ENCODE results near the gene TBC1D19.
"Not testable (repeated sequence)": the region's sequence is repeated elsewhere in the genome, so short reads cannot be mapped to it uniquely, and the experiment has no call there.

The TBC1D19 gene

GRCh38 chr4:26607776-26608175 lies 23.9 kb downstream of the TBC1D19 start:
- no peak for DNase-seq

GRCh38 chr4:26609391-26609790 lies 25.5 kb downstream of the TBC1D19 start:
- DNase-seq, result no peak

GRCh38 chr4:26609868-26610267 lies 26.0 kb downstream of the TBC1D19 start:
- DNase-seq, result no peak

DNA sequence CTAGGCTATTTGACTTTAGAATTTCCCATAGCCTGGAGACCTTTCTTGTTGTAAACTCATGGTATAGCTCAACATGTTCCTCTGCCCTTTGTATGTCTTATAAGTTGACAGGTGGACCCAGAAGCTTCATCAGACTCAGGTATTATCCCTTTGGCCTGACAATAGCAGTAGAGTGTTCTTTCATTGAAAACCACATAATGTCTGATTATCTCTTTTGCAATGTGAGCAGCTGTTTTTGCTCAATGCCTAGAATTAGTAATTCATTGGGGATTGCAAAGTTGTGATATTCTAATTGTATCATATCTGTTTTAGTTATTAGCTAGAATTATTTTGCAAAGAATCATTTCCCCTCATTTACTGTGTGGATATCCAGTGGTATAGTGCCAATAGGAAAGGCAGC lies 27.5 kb downstream of the TBC1D19 start:
- no peak for DNase-seq

DNA sequence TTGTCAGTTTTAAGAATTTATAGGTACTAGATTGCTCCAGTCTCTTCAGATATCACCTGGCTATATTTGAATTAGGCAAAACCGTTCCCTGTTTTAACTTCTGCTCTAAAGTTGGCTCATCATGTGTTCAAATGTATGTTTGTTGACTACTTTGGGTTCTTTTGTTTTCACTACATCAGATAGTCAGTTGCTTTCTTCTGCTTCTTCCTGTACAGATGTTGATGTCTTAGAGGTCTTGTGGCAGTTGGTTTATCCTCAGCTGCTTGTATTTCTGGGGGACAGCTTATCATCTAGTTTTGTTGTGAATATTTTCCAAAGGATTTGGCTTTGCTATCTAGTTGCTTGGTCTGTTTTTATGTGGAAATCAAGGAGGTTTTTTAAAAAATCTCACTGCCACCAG lies 28.0 kb downstream of the TBC1D19 start:
- no peak for DNase-seq

GRCh38 chr4:26613237-26613636 lies 29.4 kb downstream of the TBC1D19 start:
- DNase-seq, result no peak

GRCh38 chr4:26613735-26614134 lies 29.9 kb downstream of the TBC1D19 start:
- no peak for DNase-seq

DNA sequence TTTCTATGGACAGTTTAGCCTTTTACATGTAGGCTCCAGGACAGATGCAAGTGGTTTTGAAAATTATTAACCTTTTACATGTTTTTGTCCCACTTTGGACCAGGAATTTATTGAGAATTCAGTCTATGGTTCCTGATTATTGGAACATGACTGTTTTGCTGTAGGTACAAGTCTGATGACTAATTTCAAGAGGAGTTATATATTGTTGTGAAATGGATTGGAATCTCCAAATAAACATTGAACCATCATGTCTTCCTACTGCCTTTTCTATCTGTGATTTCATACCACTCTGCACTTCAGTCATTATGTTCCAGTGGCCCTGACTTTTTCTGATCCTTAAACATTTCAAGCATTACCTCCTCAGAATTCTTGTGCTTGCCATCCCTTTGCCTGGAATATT lies 35.9 kb downstream of the TBC1D19 start:
- no peak for DNase-seq

DNA sequence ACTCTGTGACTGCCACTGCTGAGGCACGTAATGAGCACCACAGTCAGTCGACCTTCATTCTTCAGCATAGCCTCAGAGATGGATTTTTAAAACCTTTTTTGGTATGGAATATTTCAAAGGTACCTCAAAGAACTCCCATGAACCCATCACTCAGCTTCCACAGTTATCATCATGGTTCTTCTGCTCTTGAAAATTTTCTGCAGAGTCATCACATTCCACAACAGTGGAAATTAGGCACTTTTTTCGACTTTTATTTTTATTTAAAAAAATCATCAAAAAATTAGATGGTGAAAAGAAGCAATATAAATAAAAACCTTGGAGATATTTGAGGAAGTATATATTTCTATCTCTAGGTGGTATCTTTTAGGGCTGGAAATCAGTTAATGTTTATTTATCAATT lies 37.5 kb downstream of the TBC1D19 start:
- DNase-seq, result no peak

DNA sequence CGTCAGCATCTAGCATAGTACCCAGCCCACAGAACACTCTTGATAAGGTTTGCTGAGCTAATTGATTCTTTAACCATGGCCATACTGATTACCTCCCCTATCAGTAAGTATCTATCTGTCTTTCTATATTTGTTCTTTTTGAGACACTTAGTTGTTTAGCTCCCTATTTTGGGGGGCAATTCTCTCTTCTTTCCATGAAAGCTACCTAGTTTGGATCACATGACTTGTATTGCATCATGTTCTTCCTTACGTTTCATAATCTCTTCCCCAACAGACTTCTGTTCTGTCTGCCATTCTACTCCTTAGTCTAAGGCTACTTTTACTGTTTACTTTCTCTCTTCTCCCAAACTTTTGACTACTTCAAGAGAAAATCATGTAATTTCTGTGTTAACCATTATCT lies 39.0 kb downstream of the TBC1D19 start:
- no peak for DNase-seq

DNA sequence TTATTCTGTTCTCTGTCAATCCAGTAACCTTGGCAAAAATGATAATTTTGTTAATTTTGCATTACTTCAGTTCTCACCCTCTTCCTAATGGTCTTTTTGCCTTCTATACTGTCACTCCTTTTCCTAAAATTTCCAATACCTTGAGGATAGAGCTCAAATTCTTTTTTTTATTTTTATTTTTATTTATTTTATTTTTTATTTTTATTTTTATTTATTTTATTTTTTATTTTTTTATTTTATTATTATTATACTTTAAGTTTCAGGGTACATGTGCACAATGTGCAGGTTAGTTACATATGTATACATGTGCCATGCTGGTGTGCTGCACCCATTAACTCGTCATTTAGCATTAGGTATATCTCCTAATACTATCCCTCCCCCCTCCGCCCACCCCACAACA lies 42.8 kb downstream of the TBC1D19 start:
- not testable (repeated sequence) for DNase-seq

DNA sequence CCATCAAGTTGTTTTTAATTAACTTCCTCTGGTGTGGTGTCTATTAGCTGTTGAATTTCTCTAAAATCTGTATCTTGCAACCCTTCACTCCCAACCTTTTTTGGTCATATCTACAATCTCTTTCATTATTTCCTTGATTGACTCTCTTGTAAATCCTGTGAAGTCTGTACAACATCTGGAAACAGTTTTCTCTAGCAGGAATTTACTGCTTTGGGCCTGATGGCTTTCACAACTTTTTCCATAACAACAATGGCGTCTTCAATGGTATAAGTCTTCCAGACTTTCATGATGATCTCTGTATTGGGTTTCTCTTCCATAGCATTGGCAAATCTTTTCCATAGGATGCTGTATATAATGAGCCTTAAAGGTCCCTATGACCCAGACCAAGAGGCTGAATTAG lies 49.0 kb downstream of the TBC1D19 start:
- DNase-seq, result no peak

DNA sequence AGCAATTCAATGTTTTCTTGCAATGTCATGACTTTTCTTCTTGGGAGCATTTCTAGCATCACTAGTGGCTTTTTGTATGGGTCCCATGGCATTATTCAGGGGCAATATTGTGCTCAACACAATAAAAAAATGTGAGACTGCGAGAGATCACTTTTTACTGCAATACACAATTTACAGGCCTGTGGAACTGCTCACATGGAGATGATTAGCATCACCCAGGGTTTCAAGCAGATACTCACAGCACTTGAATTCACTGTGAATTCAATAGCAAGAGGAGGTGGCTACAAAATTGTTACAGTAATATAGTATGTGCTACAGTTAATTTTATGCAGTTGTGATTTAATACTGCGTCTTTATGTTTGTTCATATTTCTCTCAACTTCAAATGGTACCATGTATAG lies 50.4 kb downstream of the TBC1D19 start:
- no peak for DNase-seq

DNA sequence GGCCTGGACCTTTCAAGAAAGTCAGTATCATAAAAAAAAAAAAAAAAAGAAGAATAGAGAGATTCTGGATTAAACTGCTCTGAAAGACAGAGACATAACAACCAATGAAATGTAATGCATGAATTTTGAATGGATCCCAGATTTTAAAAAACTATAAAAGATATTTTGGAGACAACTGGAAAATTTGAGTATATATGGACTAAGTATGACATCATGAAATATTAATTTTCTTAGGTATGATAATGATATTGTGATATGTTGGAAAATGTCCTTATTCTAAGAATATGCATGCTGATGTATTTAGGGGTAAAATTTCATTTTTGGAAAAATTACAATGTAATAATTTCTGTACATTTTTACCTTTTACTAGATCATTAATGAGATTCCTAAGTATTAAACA lies 52.6 kb downstream of the TBC1D19 start:
- DNase-seq, result no peak

- DNase-seq, result not testable (repeated sequence)
Measured at GRCh38 chr4:26640639-26641038, 56.8 kb downstream of the TBC1D19 start.

DNA sequence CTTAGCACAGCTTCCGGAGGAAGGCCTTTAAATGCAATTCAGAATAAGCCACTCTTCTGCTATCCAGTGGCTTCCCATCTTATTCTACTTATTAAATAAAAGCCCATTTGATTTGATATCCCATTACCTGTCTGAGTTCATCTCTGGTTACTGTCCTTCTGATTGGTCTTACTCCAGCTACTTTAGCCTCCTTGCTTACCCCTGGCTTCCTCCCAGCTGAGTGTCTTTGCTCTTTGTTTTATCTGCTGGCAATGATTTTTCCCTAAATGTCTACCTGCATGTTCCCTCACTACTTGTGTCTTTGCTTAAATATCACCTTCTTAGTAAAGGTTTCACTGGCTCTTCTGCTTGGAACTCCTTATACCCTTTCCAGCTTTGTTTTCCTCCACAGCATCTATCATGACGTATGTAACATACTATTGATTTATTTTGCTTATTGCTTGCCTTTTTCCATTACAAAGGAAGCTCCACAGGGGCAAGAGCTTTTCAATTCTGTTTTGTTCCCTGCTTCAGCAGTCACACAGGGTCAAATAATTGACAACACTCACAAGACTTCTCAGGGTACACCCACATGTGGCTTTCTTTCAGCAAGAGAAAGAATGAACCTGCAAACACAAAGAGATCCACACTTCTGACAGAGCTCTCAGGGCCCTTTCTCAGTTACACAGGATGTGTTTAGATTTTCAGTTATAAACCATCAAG lies 63.8 kb downstream of the TBC1D19 start:
- no peak for DNase-seq

- no peak for DNase-seq
Measured at GRCh38 chr4:26648260-26648659, 64.4 kb downstream of the TBC1D19 start.

DNA sequence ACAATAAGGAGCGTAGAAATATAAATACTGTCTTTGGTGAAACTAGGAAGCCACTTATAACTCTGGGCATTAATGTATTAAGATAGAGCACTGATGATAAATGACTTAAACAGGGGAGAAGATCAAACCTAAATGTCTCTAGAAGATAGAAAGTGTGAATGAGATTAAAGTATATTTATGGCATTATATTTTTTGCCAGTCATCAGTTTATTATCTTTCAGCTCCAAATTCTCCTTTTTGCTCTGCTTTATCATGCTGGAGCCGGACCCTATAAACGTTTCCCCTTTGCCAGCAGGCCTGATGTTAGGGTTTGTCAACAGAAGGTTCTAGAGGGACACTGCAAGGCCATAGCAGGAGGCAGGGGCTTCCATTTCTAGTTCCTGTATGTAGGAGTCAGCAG lies 76.4 kb downstream of the TBC1D19 start:
- DNase-seq, result no peak

- DNase-seq, result no peak
Measured at GRCh38 chr4:26663888-26664287, 80.0 kb downstream of the TBC1D19 start.

DNA sequence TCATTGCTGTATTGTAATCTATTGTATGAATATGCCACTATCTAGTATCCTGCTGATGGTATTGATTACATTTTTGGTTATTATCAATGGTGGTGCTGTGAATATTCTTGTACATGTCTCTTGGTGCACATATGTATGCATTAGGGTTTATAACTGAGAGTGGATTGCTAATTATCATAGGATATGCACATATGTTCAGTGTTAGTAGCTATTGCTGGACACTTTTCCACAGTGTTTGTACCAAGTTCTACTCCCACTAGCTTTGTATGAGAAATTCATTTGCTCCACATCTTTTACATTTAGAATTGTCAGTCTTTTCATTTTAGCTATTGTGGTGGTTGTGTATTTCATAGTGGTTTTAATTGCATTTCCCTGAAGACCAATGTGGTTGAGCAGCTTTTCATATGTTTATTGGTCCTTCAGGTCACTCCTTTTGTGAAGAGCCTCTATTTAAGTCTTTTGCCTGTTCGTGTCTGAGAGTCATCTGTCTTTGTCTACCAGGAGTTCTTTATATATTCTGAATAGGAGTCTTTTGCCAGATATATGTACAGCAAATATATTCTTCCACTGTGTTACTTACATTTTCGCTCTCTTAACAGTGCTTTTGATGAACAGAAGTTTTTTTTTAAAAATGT lies 87.1 kb downstream of the TBC1D19 start:
- no peak for DNase-seq

- not testable (repeated sequence) for DNase-seq
Measured at GRCh38 chr4:26679040-26679695, 95.3 kb downstream of the TBC1D19 start.

DNA sequence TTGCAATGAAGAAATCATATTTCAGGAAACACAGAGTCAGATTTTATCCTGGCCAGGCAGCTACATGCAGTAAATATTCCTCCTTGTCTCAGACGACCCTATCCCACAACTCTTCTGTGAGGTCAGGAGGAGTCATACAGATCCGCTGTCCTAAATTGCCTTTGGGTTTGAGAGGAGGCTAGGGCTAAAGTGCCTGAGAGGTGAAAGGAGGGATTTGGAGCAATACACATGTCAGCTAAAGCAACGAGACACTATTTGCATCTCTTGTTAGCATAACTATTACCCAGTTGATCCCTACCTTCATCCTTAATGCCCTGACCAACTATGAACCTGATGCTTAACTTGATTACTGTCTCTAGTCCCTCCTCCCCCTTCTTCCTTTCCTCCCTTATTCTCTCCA lies 98.6 kb downstream of the TBC1D19 start:
- DNase-seq, result no peak

DNA sequence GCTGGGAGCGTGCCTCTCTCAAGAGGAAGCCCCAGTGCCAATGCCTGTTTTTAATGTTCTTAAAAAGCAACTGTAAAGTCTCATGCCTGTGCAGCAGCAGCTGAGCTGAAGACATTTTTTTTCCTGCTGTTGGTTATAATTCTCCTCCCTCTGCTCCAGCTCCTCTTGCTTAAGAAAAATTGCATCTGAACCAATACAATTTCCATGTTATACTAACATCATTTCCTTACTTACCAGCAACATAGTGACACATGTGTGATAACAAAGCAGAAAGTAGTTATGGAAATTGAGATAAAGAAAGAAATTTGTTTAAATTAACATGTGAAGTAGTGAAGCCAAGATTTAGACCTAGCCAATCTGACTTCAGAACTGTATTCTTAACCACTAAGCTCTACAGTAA lies 101.4 kb downstream of the TBC1D19 start:
- DNase-seq, result no peak

DNA sequence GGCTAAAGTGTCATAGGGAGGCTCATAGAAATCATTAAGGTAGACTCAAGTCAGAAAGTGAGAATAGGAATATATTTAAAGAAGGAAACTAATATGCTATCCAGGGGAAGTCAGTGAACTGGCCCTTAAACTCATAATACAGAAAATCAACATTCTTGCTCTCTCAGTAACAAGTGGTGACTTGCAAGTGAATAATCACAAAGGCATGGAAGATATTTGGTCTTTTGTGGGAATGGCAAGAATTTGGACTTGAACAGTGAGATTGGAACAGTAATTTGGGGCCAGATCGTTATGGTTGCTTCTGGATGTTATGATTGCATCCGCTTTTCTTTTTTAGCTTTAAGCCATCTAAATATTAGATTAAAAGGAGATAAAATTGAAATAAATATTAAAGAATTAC lies 103.8 kb downstream of the TBC1D19 start:
- no peak for DNase-seq
